Measurements from ENCODE around the gene NEIL1.

Gene NEIL1

DNA sequence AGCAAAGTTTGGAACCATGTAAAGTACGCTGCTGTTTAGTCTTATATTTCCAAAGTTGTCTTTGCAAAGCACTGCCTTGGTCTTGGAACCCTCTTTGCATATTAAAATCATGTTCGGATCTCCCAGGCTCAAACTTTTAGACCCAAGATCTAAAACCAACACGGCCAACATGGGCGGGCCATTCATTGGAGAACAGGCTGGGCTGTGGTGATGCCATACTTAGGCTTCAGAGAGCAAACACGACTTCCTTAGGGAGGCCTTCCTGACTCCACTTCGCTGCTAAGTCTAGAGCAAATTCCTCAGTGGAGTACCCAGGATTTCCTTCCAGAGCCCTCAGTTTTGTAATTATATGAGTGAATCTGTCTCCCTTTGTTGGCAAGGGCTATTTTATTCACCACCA, 18.0 kb downstream of the NEIL1 start:
- peaks cover 78% of the 10 kb centered on the region for H3K36me3 ChIP-seq (ENCODE audit: insufficient read depth, insufficient read length, low read length)
- DNase-seq (ENCODE audit: low read depth, low spot score): no peak
- no peak overlapping the region for H3K9ac ChIP-seq (ENCODE audit: insufficient read length, low read depth)
- no peak overlapping the region for H3K4me3 ChIP-seq (ENCODE audit: insufficient read length, low read depth)
- TF ChIP-seq SUZ12 (IDR thresholded peaks at IDR 0.05; ENCODE audit: extremely low read depth, insufficient read depth, insufficient read length): no peak
- TF ChIP-seq ZNF274 (IDR thresholded peaks at IDR 0.05; ENCODE audit: low read depth, low read length): no peak
- TF ChIP-seq YY1 (IDR thresholded peaks at IDR 0.05; ENCODE audit: insufficient read depth, insufficient read length): no peak
- H3K4me1 ChIP-seq (ENCODE audit: insufficient read depth, insufficient read length): peaks cover 11% of the 10 kb centered on the region
- H3K27me3 ChIP-seq (ENCODE audit: insufficient read depth, insufficient read length): no peaks in the 10 kb centered on the region
- no peaks in the 10 kb centered on the region for H3K9me3 ChIP-seq (ENCODE audit: insufficient read depth, low read length)

DNA sequence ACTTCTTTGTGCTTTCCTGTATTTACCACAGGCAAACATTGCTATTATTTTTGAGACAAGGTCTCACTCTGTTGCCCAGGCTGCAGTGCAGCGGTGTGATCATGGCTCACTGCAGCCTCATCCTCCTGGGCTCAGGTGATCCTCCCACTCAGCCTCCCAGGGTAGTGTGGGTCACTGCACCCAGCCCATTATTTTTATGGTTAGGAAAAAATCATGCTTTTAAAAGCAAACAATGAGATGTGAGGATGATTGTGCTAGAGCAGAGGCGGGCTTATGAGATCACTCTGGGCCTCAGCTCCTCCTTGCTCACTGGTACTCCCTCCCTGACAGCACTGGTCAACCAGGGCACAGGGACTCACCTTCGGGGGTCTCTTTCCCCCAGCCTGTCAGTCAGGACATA, 19.3 kb downstream of the NEIL1 start:
- H3K4me1 ChIP-seq (ENCODE audit: insufficient read depth, insufficient read length): peaks cover 11% of the 10 kb centered on the region
- no peaks in the 10 kb centered on the region for H3K9me3 ChIP-seq (ENCODE audit: insufficient read depth, low read length)
- H3K27me3 ChIP-seq (ENCODE audit: insufficient read depth, insufficient read length): no peaks in the 10 kb centered on the region
- no peak overlapping the region for H3K9ac ChIP-seq (ENCODE audit: insufficient read length, low read depth)
- DNase-seq (ENCODE audit: low read depth, low spot score): no peak
- TF ChIP-seq ZNF274 (IDR thresholded peaks at IDR 0.05; ENCODE audit: low read depth, low read length): no peak
- no peak for TF ChIP-seq SUZ12 (IDR thresholded peaks at IDR 0.05; ENCODE audit: extremely low read depth, insufficient read depth, insufficient read length)
- TF ChIP-seq YY1 (IDR thresholded peaks at IDR 0.05; ENCODE audit: insufficient read depth, insufficient read length): no peak
- no peak overlapping the region for H3K4me3 ChIP-seq (ENCODE audit: insufficient read length, low read depth)
- peaks cover 78% of the 10 kb centered on the region for H3K36me3 ChIP-seq (ENCODE audit: insufficient read depth, insufficient read length, low read length)

DNA sequence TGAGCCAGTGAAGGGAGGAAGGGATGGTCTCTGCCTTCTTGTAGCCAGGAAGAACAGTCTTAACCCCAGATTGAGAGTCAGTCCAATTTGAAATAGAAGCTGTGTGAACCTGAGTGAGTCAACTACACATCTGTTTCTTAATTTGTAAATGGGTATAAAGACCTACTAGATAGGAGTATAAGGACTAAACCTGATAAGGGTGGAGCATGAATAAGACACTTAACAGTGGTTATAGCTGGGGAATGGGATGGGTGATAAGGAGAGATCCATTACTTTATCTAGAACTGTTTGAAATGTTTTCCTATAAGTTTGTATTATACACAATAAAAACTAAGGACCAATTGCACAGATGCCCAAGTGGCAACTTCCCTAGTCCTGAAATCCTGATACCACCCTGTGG, 20.2 kb downstream of the NEIL1 start:
- Histone ChIP-seq H3K36me3 (ENCODE audit: insufficient read depth, insufficient read length, low read length) (peaks cover 78% of the 10 kb centered on the region), H3K27me3 (ENCODE audit: insufficient read depth, insufficient read length) (no peaks in the 10 kb centered on the region), H3K4me1 (ENCODE audit: insufficient read depth, insufficient read length) (peaks cover 11% of the 10 kb centered on the region), H3K9me3 (ENCODE audit: insufficient read depth, low read length) (no peaks in the 10 kb centered on the region), H3K9ac (ENCODE audit: insufficient read length, low read depth) (no peak overlapping the region), H3K4me3 (ENCODE audit: insufficient read length, low read depth) (no peak overlapping the region)
- no peak for DNase-seq (ENCODE audit: low read depth, low spot score)
- TF ChIP-seq ZNF274 (IDR thresholded peaks at IDR 0.05; ENCODE audit: low read depth, low read length) (no peak), SUZ12 (IDR thresholded peaks at IDR 0.05; ENCODE audit: extremely low read depth, insufficient read depth, insufficient read length) (no peak), YY1 (IDR thresholded peaks at IDR 0.05; ENCODE audit: insufficient read depth, insufficient read length) (no peak)

DNA sequence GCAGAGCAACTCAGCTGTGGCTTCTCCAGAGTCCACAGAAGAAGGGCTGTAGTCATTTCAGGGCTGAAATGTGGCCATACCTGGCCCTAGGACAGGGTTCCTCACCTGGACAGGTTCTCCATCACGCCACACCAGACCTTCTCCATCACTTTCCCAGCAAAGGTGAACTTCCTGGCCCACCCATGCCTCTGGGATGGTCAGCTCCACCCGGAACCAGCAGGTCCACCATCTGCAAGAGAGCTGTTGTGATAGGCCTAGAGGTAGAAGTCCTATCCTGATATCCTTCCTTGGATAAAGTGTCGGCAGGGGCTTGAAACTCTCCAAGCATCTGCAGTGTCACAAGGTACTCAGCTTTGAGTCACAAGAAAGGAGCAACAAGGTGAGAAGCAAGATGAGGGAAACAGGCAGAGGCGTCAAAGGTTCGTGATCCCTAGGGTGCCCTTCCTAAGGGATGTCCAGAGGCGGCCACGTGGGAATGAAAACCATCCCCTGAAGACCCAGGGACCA, 20.6 kb downstream of the NEIL1 start:
- Histone ChIP-seq H3K4me3 (ENCODE audit: insufficient read length, low read depth) (peak overlapping the region; percentile 85), H3K9ac (ENCODE audit: insufficient read length, low read depth) (peak overlapping the region; percentile 52), H3K4me1 (ENCODE audit: insufficient read depth, insufficient read length) (peaks cover 9% of the 10 kb centered on the region), H3K27me3 (ENCODE audit: insufficient read depth, insufficient read length) (no peaks in the 10 kb centered on the region), H3K9me3 (ENCODE audit: insufficient read depth, low read length) (no peaks in the 10 kb centered on the region), H3K36me3 (ENCODE audit: insufficient read depth, insufficient read length, low read length) (peaks cover 75% of the 10 kb centered on the region)
- DNase-seq (ENCODE audit: low read depth, low spot score): no peak
- TF ChIP-seq ZNF274 (IDR thresholded peaks at IDR 0.05; ENCODE audit: low read depth, low read length): no peak

DNA sequence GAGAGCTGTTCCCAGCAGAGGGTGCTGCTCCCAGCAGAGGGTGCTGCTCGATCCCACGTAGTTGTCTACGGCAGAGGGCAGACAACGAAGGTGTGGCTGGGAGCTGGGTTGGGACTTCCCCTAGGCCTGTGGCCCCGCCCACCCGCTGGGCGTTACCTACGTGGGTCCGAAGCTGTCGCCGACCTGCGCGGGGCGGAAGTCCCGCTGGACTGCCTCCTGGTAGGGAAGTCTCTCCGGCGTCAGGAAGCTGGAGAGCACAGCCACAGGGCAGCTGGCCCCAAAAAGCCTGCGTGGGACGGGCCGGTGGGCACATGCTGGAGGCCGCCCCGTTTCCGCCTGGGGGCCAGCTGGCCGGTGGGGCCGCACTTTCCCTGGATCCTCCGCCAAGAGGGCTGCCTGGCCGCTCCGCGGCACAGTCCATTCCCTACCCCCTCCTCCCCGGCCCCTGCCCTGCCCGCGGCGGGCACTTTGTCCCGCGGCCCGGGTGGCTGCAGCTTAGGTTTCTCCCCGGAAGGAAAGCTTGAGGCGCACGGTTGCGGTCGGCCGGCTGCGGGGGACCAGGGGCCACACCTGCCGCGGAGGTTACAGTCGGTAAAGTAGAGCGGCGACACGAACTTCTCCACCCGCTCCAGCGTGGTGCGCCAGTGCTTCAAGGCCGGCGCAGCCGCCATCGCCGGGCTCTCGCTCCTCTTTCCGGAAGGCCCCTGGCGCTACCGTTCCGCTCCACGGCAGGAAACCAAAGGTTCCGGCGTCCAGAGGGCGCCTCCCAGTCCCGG, 21.3 kb downstream of the NEIL1 start, which contains the start of gene MAN2C1:
Gene MAN2C1, minus strand, starts transcription at position 695 of the 776 bp plus-strand sequence. Its CDS starts 24 bp downstream, at position 671.
- no peaks in the 10 kb centered on the region for H3K9me3 ChIP-seq (ENCODE audit: insufficient read depth, low read length)
- TF ChIP-seq YY1 (IDR thresholded peaks at IDR 0.05; ENCODE audit: insufficient read depth, insufficient read length): peak; percentile 67
- TF ChIP-seq SUZ12 (IDR thresholded peaks at IDR 0.05; ENCODE audit: extremely low read depth, insufficient read depth, insufficient read length): no peak
- peak within 1 kb of the TSS; percentile 85 for H3K4me3 ChIP-seq (ENCODE audit: insufficient read length, low read depth)
- H3K9ac ChIP-seq (ENCODE audit: insufficient read length, low read depth): peak within 1 kb of the TSS; percentile 95
- peak; percentile 97 for DNase-seq (ENCODE audit: low read depth, low spot score)
- peaks cover 6% of the 10 kb centered on the region for H3K4me1 ChIP-seq (ENCODE audit: insufficient read depth, insufficient read length)
- peaks cover 73% of the 10 kb centered on the region for H3K36me3 ChIP-seq (ENCODE audit: insufficient read depth, insufficient read length, low read length)
- no peaks in the 10 kb centered on the region for H3K27me3 ChIP-seq (ENCODE audit: insufficient read depth, insufficient read length)

DNA sequence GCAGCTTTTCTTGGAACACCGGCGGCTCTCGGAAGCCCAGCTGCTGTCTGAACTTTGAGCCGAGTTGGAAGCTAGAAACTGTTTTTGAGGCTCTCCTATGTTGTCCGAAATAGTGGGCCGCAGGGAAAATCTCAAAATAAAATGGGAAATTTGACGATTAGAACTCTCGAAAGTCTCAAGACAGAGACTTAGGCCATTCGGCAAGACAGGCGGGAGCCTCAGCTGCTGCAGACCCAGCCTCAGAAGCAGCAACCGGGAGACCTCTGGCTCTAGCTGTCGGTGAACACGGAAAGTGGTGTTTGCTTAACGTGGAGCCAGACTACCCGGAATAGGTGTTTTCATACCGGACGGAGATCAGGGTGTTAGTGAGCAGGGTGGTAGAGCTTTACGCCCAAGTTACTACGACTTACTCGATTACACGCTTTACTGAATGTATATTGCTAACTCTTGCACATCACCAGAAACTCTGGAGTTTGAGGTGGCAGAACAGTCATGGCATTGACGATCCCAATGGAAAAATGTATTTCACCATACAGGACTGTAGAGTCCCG, 21.9 kb downstream of the NEIL1 start:
- TF ChIP-seq ZNF274 (IDR thresholded peaks at IDR 0.05; ENCODE audit: low read depth, low read length): no peak
- TF ChIP-seq SUZ12 (IDR thresholded peaks at IDR 0.05; ENCODE audit: extremely low read depth, insufficient read depth, insufficient read length): no peak
- no peak for TF ChIP-seq YY1 (IDR thresholded peaks at IDR 0.05; ENCODE audit: insufficient read depth, insufficient read length)
- Histone ChIP-seq H3K9me3 (ENCODE audit: insufficient read depth, low read length) (no peaks in the 10 kb centered on the region), H3K36me3 (ENCODE audit: insufficient read depth, insufficient read length, low read length) (peaks cover 72% of the 10 kb centered on the region), H3K27me3 (ENCODE audit: insufficient read depth, insufficient read length) (no peaks in the 10 kb centered on the region), H3K4me3 (ENCODE audit: insufficient read length, low read depth) (peak overlapping the region; percentile 85), H3K9ac (ENCODE audit: insufficient read length, low read depth) (peak overlapping the region; percentile 95), H3K4me1 (ENCODE audit: insufficient read depth, insufficient read length) (peaks cover 6% of the 10 kb centered on the region)
- DNase-seq (ENCODE audit: low read depth, low spot score): no peak

DNA sequence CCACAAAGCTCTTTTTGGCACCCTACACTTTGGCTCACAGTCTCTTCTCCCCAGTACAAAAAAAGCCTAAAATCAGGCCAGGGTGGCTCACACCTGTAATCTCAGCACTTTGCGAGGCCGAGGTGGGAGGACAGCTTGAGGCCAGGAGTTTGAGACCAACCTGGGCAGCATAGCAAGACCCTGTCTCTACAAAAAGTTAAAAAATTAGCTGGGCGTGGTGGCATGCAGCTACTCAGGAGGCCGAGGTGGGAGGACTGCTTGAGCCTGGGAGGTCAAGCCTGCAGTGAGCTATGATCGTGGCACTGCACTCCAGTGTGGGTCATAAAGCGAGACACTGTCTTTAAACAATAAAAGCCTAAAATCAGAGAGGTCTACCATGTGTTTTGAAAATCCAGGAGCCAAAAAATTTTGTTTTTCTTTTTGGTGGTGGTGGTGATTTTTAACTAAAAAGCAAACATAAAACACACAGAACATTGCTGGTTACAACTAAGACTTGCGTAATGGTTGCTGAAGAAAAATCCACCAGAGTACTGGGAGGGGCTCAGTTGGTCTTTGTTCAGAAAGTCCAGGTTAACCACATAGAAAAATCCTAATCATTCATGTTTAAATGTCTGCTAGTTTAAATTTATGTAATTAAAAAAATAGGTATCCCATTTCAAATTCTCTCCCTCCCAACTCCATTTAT, 23.2 kb downstream of the NEIL1 start:
- H3K4me1 ChIP-seq (ENCODE audit: insufficient read depth, insufficient read length): peaks cover 6% of the 10 kb centered on the region
- peaks cover 69% of the 10 kb centered on the region for H3K36me3 ChIP-seq (ENCODE audit: insufficient read depth, insufficient read length, low read length)
- no peaks in the 10 kb centered on the region for H3K27me3 ChIP-seq (ENCODE audit: insufficient read depth, insufficient read length)
- no peak overlapping the region for H3K4me3 ChIP-seq (ENCODE audit: insufficient read length, low read depth)
- DNase-seq (ENCODE audit: low read depth, low spot score): no peak
- H3K9ac ChIP-seq (ENCODE audit: insufficient read length, low read depth): peak overlapping the region; percentile 42
- H3K9me3 ChIP-seq (ENCODE audit: insufficient read depth, low read length): no peaks in the 10 kb centered on the region
- no peak for TF ChIP-seq SUZ12 (IDR thresholded peaks at IDR 0.05; ENCODE audit: extremely low read depth, insufficient read depth, insufficient read length)
- no peak for TF ChIP-seq YY1 (IDR thresholded peaks at IDR 0.05; ENCODE audit: insufficient read depth, insufficient read length)
- no peak for TF ChIP-seq ZNF274 (IDR thresholded peaks at IDR 0.05; ENCODE audit: low read depth, low read length)
